GM10266 (cell line): ENCODE results near the gene EPS15.

Experiments used
- DNase-seq: peaks from one replicate; pipeline ENCODE4 v3.0.0; 2012; ENCODE audit errors: extremely low spot score
- TF ChIP-seq, protein P1 (sequence below): IDR thresholded peaks from 2 replicates; pipeline ENCODE4 v1.5.1; 2012; ENCODE audit warnings: mild to moderate bottlenecking, low read depth; ENCODE audit not compliant: control insufficient read depth, insufficient read depth; ENCODE audit errors: missing control alignments

EPS15 gene

GRCh38 chr1:51433269-51433971 lies 85.6 kb downstream of the EPS15 start:
- TF ChIP-seq, protein P1, sequence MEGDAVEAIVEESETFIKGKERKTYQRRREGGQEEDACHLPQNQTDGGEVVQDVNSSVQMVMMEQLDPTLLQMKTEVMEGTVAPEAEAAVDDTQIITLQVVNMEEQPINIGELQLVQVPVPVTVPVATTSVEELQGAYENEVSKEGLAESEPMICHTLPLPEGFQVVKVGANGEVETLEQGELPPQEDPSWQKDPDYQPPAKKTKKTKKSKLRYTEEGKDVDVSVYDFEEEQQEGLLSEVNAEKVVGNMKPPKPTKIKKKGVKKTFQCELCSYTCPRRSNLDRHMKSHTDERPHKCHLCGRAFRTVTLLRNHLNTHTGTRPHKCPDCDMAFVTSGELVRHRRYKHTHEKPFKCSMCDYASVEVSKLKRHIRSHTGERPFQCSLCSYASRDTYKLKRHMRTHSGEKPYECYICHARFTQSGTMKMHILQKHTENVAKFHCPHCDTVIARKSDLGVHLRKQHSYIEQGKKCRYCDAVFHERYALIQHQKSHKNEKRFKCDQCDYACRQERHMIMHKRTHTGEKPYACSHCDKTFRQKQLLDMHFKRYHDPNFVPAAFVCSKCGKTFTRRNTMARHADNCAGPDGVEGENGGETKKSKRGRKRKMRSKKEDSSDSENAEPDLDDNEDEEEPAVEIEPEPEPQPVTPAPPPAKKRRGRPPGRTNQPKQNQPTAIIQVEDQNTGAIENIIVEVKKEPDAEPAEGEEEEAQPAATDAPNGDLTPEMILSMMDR: no peak
- no peak for DNase-seq

GRCh38 chr1:51432146-51432545 lies 86.9 kb downstream of the EPS15 start:
- TF ChIP-seq, protein P1: no peak
- no peak for DNase-seq

DNA sequence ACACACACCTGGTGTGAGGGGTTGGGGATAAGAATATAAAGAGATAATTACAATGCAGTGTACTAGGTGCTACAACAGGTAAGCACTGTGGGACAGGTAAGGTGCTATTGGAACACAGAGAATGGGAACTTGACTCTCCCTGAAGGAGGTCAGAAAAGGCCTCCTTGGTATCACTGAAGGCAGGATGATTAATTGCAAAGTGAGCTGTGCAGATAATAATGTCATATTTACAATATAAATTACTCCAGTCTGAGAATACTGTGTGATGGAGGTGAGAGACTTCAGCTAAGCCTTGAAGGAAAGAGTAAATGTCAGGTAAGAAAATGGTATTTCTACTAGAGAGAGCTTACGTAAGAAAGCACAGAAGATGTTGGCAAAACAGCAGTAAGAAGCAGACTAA lies 91.6 kb downstream of the EPS15 start:
- DNase-seq: no peak
- TF ChIP-seq, protein P1: no peak

- no peak for DNase-seq
- TF ChIP-seq, protein P1: no peak
Observed at GRCh38 chr1:51425955-51426354, 93.1 kb downstream of the EPS15 start.

DNA sequence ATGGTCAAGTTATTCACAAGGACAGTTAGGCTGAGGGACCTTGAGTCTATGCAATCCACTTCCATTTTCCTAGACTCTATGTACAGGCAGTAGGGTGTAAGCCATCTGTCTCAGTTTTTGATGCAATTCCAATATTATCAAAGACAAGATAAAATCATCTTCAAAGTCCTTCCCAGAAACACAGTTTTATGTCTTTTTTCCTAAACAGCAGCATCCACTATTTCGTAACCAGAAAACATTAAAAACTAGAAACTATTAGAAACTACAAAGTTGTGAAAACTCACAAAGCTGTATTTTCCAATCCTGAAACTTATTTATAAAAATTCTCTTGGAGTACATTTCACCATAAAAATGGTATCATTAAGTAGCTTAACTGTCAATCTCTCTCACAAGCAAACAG lies 93.8 kb downstream of the EPS15 start:
- TF ChIP-seq, protein P1: no peak
- no peak for DNase-seq

GRCh38 chr1:51423073-51423821 lies 95.8 kb downstream of the EPS15 start:
- TF ChIP-seq, protein P1: no peak
- DNase-seq: no peak
